Measurements from ENCODE around the gene DPH1.

GRCh38 chr17:1997289-1997926 is 32.5 kb upstream of the DPH1 start:
- no peak for TF ChIP-seq CTCF (IDR thresholded peaks at IDR 0.05 in 4 of 5, conservative IDR thresholded peaks at IDR 0.05 in 1 of 5)
- no peak for TF ChIP-seq POLR2A (IDR thresholded peaks at IDR 0.05)
